ENCODE results near the gene SLC25A22. TPM values are rescaled to one million over a fixed set of nuclear protein-coding genes. Genes with fewer than 3 reads are reported as not detected.
A peak's percentile ranks its signal among the peaks of the same experiment; 100 is the strongest.

SLC25A22 gene
- total RNA-seq, 2 experiments from 2014 or later: 33.3 to 36.7 TPM

GRCh38 chr11:765802-766091 lies 32.3 kb downstream of the SLC25A22 start:
- CTCF ChIA-PET: interaction anchor here (1.0 to 1.5 kb wide), 6 partner anchors 8 to 40 kb away, joined by 3 to 7 read pairs (median 4); no protein-coding TSS in a partner anchor
- Mint-ChIP-seq H3K27me3 (no peaks in the 10 kb centered on the region), H3K4me1 (ENCODE audit: low read depth) (peaks cover 8% of the 10 kb centered on the region), H3K27ac (no peak overlapping the region), H3K4me3 (no peak overlapping the region), H3K36me3 (ENCODE audit: low read depth) (peaks cover 29% of the 10 kb centered on the region), H3K9me3 (no peaks in the 10 kb centered on the region)
- ATAC-seq (no peak), DNase-seq (no peak)
- no peak for TF ChIP-seq CTCF (IDR thresholded peaks at IDR 0.05)
- intact Hi-C loops (cut with micrococcal nuclease): no loop called here
- POLR2A ChIA-PET: interaction anchor here (2.1 to 2.9 kb wide), 2 partner anchors 9 to 10 kb away, joined by 5 to 9 read pairs; no protein-coding TSS in a partner anchor

- DNase-seq: peak; percentile 80
- ChIA-PET CTCF (interaction anchor here (1.0 to 1.6 kb wide), 8 partner anchors 8 to 68 kb away, joined by 3 to 10 read pairs (median 4); no protein-coding TSS in a partner anchor), POLR2A (interaction anchor here (0.9 to 2.9 kb wide), 4 partner anchors 8 to 36 kb away, joined by 3 to 9 read pairs (median 4); no protein-coding TSS in a partner anchor)
- peak; percentile 68 for TF ChIP-seq CTCF (IDR thresholded peaks at IDR 0.05)
- Mint-ChIP-seq H3K27ac (no peak overlapping the region), H3K4me1 (ENCODE audit: low read depth) (peaks cover 9% of the 10 kb centered on the region), H3K9me3 (no peaks in the 10 kb centered on the region), H3K4me3 (no peak overlapping the region), H3K36me3 (ENCODE audit: low read depth) (peaks cover 26% of the 10 kb centered on the region), H3K27me3 (no peaks in the 10 kb centered on the region)
- ATAC-seq: peak; percentile 81
- intact Hi-C loops (cut with micrococcal nuclease): no loop called here
Observed at GRCh38 chr11:765025-765801, 32.9 kb downstream of the SLC25A22 start.

- POLR2A ChIA-PET: interaction anchor here (0.6 to 2.1 kb wide), 5 partner anchors 8 to 37 kb away, joined by 3 to 7 read pairs (median 4); no protein-coding TSS in a partner anchor
- peaks cover 14% of the 10 kb centered on the region for H3K4me1 Mint-ChIP-seq (ENCODE audit: low read depth)
- no peak overlapping the region for H3K4me3 Mint-ChIP-seq
- ATAC-seq (no peak), DNase-seq (no peak)
- intact Hi-C loops (cut with micrococcal nuclease): no loop called here
- H3K27me3 Mint-ChIP-seq: no peaks in the 10 kb centered on the region
- H3K36me3 Mint-ChIP-seq (ENCODE audit: low read depth): peaks cover 28% of the 10 kb centered on the region
- CTCF ChIA-PET: interaction anchor here (1.0 to 1.6 kb wide), 4 partner anchors 16 to 67 kb away, joined by 3 to 10 read pairs (median 4); no protein-coding TSS in a partner anchor
- no peaks in the 10 kb centered on the region for H3K9me3 Mint-ChIP-seq
- no peak overlapping the region for H3K27ac Mint-ChIP-seq
- no peak for TF ChIP-seq CTCF (IDR thresholded peaks at IDR 0.05)
Observed at GRCh38 chr11:764322-765024, 33.6 kb downstream of the SLC25A22 start.

DNA sequence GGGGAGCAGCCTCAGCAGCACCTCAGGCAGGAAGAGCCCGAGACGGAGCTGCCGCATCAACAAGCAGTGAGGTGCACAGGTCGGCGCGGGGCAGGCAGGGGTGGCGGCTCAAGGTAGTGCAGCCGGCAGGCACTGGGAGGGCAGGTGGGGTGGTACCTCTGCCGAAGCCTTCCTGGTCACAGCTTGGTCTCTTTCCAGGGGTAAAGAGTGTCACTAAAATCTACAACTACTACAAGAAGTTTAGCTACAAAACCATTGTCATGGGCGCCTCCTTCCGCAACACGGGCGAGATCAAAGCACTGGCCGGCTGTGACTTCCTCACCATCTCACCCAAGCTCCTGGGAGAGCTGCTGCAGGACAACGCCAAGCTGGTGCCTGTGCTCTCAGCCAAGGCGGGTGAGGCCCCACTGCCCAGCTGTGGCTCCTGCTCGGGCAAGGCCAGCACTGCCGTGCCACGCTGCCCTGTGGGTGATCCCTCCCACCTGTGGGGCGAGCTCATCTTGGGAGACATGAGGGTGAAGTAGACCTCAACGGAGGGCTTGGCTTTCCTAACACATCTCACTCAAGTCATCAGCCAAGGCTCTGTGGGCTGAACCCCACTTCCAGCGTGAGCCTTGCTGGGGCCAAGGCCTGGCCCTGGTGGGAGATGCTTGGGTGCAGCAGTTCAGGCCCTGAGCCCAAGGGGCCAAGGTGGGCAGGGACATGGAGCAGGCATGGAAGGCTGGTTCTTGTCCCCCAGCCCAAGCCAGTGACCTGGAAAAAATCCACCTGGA lies 34.3 kb downstream of the SLC25A22 start:
- intact Hi-C loops (cut with micrococcal nuclease): no loop called here
- peaks cover 28% of the 10 kb centered on the region for H3K36me3 Mint-ChIP-seq (ENCODE audit: low read depth)
- ATAC-seq (no peak), DNase-seq (no peak)
- TF ChIP-seq CTCF (IDR thresholded peaks at IDR 0.05): no peak
- H3K27me3 Mint-ChIP-seq: no peaks in the 10 kb centered on the region
- ChIA-PET CTCF (interaction anchor here (1.0 to 1.6 kb wide), 4 partner anchors 15 to 66 kb away, joined by 3 to 10 read pairs (median 4); no protein-coding TSS in a partner anchor), POLR2A (interaction anchor here (0.6 to 1.8 kb wide), 5 partner anchors 12 to 36 kb away, joined by 3 to 7 read pairs (median 4); partner anchors contain the start of gene TALDO1)
- no peak overlapping the region for H3K4me3 Mint-ChIP-seq
- no peaks in the 10 kb centered on the region for H3K9me3 Mint-ChIP-seq
- H3K27ac Mint-ChIP-seq: no peak overlapping the region
- H3K4me1 Mint-ChIP-seq (ENCODE audit: low read depth): peaks cover 14% of the 10 kb centered on the region

Data from activated CD8-positive, alpha-beta T cell treated with anti-CD3 and anti-CD28 coated beads for 36 hours (primary cell).